ENCODE data around the gene ZNF358.

DNA sequence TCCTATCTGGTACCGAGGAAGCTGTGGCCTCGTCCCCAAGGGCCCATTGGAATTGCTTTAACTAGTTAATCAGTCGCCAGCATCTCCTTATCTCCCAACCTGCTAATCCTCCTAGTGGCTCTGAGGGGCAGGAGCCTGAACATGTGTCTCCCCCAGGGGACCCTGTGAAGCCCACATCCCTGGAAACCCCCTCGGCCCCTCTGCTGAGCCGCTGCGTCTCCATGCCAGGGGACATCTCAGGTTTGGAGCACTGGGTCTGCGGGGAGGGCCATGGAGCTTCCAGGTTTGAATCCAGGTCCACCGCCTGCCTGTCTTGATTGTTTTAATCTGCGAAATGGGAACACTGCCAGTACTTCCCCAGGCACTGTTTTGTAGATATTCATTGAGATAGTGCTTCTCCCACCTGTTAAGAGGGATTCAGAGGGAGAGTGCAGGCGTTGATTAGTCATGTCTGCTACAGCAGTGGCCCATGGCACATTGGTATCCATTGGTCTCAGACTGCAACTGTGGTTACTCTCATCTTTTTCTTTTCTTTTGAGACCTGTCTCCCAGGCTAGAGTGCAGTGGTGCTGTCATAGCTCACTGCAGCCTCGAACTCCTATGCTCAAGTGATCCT lies 26.0 kb downstream of the ZNF358 start:
- TF ChIP-seq, protein P1, sequence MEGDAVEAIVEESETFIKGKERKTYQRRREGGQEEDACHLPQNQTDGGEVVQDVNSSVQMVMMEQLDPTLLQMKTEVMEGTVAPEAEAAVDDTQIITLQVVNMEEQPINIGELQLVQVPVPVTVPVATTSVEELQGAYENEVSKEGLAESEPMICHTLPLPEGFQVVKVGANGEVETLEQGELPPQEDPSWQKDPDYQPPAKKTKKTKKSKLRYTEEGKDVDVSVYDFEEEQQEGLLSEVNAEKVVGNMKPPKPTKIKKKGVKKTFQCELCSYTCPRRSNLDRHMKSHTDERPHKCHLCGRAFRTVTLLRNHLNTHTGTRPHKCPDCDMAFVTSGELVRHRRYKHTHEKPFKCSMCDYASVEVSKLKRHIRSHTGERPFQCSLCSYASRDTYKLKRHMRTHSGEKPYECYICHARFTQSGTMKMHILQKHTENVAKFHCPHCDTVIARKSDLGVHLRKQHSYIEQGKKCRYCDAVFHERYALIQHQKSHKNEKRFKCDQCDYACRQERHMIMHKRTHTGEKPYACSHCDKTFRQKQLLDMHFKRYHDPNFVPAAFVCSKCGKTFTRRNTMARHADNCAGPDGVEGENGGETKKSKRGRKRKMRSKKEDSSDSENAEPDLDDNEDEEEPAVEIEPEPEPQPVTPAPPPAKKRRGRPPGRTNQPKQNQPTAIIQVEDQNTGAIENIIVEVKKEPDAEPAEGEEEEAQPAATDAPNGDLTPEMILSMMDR (IDR thresholded peaks at IDR 0.05) = no peak
- no peak for TF ChIP-seq POLR2A (IDR thresholded peaks at IDR 0.05)
